Measurements from ENCODE around the gene PPP1CA.

- no peak for TF ChIP-seq CTCF (conservative IDR thresholded peaks at IDR 0.05 in 1 of 2, IDR thresholded peaks at IDR 0.05 in 1 of 2; ENCODE audit: low read depth in 1 of 2, low read length in 2 of 2)
- TF ChIP-seq EZH2 (IDR thresholded peaks at IDR 0.05; ENCODE audit: low read length, missing control alignments): no peak
Observed at GRCh38 chr11:67365736-67366444, 35.8 kb downstream of the PPP1CA start.

All from fibroblast of lung (primary cell).